Stomach smooth muscle (tissue), 2 donors: ENCODE results near the gene HK2.

Experiments used
- H3K27ac ChIP-seq: one replicate; pipeline ENCODE4 v1.7.0; 2013; ENCODE audit warnings: mild to moderate bottlenecking, low read length, inconsistent platforms
- H3K27me3 ChIP-seq, 2 donors: one replicate each; pipeline ENCODE4 v1.7.0; 2013; ENCODE audit warnings: low read length in 2 of 2; ENCODE audit not compliant: insufficient read depth in 2 of 2, control insufficient read depth in 1 of 2
- H3K36me3 ChIP-seq, 2 donors: one replicate each; pipeline ENCODE4 v1.7.0; 2013; ENCODE audit warnings: low read length in 2 of 2; ENCODE audit not compliant: control insufficient read depth in 2 of 2, insufficient read depth in 2 of 2
- H3K4me1 ChIP-seq: one replicate; pipeline ENCODE4 v1.7.0; 2013; ENCODE audit warnings: low read length; ENCODE audit not compliant: control insufficient read depth, insufficient read depth
- H3K4me3 ChIP-seq, 2 donors: one replicate each; pipeline ENCODE4 v1.7.0; 2013; ENCODE audit warnings: low read length in 2 of 2
- H3K9ac ChIP-seq, 2 donors: one replicate each; pipeline ENCODE4 v1.7.0; 2013; ENCODE audit warnings: low read length in 2 of 2, mild to moderate bottlenecking in 1 of 2
- H3K9me3 ChIP-seq, 2 donors: one replicate each; pipeline ENCODE4 v1.7.0; 2013; ENCODE audit warnings: low read length in 2 of 2; ENCODE audit not compliant: control insufficient read depth in 2 of 2
- donor health status: healthy.
- donor health status: Pancreatic carcinoma.

HK2 gene

GRCh38 chr2:74869517-74869916 is 35.6 kb downstream of the HK2 start:
- no peak overlapping the region for H3K27ac ChIP-seq
- H3K36me3 ChIP-seq, result no peaks in the 10 kb centered on the region
- H3K9ac ChIP-seq, result no peak overlapping the region
- H3K4me1 ChIP-seq, result peaks cover 8% of the 10 kb centered on the region
- H3K9me3 ChIP-seq, result no peaks in the 10 kb centered on the region
- H3K4me3 ChIP-seq, result no peak overlapping the region
- H3K27me3 ChIP-seq, result no peaks in the 10 kb centered on the region

DNA sequence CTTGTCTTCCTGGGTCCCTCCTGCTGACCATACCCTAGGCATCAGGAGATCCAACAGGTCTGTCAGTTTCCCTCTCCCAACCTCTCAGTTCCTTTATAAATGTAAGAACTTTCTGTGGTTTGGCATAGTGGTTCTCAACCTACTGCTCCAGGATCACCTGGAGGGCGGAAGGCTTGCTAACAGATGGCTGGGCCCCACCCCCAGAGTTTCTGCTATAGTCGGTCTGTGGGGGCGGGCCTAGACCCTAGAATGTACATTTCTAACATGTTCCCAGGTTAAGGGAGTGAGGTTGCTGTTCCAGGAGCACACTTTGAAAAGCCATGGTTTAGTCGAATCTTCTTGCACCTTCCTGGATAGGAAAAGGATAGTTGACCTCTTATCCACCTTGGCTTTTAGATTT is 37.0 kb downstream of the HK2 start:
- no peaks in the 10 kb centered on the region for H3K36me3 ChIP-seq
- H3K27ac ChIP-seq, result no peak overlapping the region
- peaks cover 9% of the 10 kb centered on the region for H3K4me1 ChIP-seq
- no peaks in the 10 kb centered on the region for H3K9me3 ChIP-seq
- H3K4me3 ChIP-seq, result no peak overlapping the region
- no peak overlapping the region for H3K9ac ChIP-seq
- no peaks in the 10 kb centered on the region for H3K27me3 ChIP-seq

DNA sequence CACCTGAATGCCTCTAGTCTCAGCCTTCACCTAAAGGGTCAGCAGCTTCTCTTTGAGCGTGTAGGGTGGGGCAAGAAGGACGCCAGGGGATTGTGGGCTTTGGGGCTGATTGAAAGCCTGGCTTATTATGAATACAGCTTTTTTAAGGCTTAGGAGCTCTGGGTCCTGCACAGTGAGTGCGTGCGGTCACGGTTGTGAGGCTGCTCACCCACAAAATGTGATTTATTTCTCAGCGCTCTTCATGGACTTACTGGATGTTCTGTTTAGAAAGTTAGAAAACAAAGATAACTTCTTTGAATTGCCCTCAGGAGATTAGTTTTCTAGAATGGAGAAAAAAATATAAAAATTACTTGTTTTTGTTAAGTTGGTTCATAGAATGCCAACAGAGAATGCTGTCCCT is 37.5 kb downstream of the HK2 start:
- no peak overlapping the region for H3K4me3 ChIP-seq
- H3K9me3 ChIP-seq, result no peaks in the 10 kb centered on the region
- H3K9ac ChIP-seq, result no peak overlapping the region
- no peak overlapping the region for H3K27ac ChIP-seq
- peaks cover 12% of the 10 kb centered on the region for H3K4me1 ChIP-seq
- H3K27me3 ChIP-seq, result no peaks in the 10 kb centered on the region
- H3K36me3 ChIP-seq, result no peaks in the 10 kb centered on the region

DNA sequence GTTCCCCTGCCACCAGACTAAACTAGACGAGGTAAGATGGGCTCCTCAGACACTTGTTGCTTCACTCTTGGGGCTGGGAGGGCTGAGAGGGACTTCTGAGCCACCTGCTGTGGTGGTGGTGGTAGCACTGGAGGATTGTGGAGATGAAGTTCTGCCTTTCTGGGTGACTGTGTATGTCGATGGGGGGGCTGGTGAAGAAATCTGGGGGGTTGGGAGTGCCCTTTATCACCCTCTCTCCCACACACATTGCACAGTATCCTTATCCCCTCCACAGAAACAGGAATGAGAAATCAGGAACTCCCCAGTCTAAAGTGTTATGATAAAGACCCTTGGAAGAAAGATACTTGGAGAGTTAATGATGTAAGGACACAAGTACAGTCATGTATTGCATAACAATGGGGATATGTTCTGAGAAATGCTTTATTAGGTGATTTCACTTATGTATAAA is 38.5 kb downstream of the HK2 start:
- no peaks in the 10 kb centered on the region for H3K27me3 ChIP-seq
- H3K36me3 ChIP-seq, result peaks cover 0 to 2% of the 10 kb centered on the region in 2 donors
- no peaks in the 10 kb centered on the region for H3K9me3 ChIP-seq
- H3K9ac ChIP-seq, result no peak overlapping the region
- H3K4me1 ChIP-seq, result peaks cover 12% of the 10 kb centered on the region
- H3K27ac ChIP-seq, result no peak overlapping the region
- H3K4me3 ChIP-seq, result no peak overlapping the region

- H3K9ac ChIP-seq, result no peak overlapping the region
- no peak overlapping the region for H3K27ac ChIP-seq
Measured at GRCh38 chr2:74873012-74873665, 39.2 kb downstream of the HK2 start.

DNA sequence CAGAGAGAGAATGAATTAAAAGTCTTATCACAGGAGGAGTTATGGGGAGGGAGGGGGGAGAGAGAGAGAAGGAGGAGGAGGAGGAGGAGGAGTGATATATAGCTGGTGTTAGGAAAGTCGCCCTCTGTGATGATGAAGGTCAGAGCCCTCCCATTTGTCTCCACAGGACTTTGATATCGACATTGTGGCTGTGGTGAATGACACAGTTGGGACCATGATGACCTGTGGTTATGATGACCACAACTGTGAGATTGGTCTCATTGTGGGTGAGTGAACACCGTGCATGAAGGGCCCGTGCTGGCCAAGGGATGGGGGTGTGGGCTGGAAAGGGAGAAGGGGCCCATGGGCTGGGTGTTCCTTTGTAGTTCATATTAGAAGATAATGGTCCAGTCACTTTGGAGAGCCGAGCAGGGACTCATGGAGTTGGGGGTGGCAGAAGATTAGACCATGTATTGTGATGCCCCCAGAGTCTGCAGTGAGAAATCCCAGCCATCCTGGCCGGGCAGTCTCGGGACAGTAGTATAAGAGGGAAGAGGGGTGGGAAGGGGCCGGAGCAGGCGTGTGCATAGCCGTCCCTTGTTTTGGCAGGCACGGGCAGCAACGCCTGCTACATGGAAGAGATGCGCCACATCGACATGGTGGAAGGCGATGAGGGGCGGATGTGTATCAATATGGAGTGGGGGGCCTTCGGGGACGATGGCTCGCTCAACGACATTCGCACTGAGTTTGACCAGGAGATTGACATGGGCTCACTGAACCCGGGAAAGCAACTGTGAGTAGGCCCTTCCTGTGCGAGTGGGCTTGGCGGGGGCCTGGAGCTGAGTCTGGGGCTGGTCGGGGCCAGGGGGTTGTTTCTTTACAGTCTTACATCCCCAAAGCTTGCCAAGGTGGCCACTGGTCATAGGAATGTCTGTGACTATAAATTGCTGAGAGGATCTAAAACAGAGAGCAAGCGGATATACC is 40.0 kb downstream of the HK2 start:
- no peaks in the 10 kb centered on the region for H3K9me3 ChIP-seq
- H3K27ac ChIP-seq, result no peak overlapping the region
- no peak overlapping the region for H3K4me3 ChIP-seq
- H3K9ac ChIP-seq, result no peak overlapping the region
- H3K4me1 ChIP-seq, result peaks cover 3% of the 10 kb centered on the region
- no peaks in the 10 kb centered on the region for H3K27me3 ChIP-seq
- H3K36me3 ChIP-seq, result peaks cover 0 to 10% of the 10 kb centered on the region in 2 donors

More at GRCh38 chr2:74873012-74873665, 39.2 kb downstream of the HK2 start:
- no peaks in the 10 kb centered on the region for H3K27me3 ChIP-seq
- no peak overlapping the region for H3K4me3 ChIP-seq
- H3K9me3 ChIP-seq, result no peaks in the 10 kb centered on the region
- H3K36me3 ChIP-seq, result peaks cover 0 to 6% of the 10 kb centered on the region in 2 donors
- peaks cover 5% of the 10 kb centered on the region for H3K4me1 ChIP-seq

GRCh38 chr2:74876081-74876886 is 42.4 kb downstream of the HK2 start:
- Histone ChIP-seq H3K9ac (no peak overlapping the region), H3K4me1 (peaks cover 3% of the 10 kb centered on the region), H3K36me3 (peaks cover 0 to 19% of the 10 kb centered on the region in 2 donors), H3K4me3 (no peak overlapping the region), H3K27me3 (no peaks in the 10 kb centered on the region), H3K27ac (no peak overlapping the region), H3K9me3 (no peaks in the 10 kb centered on the region)

- no peaks in the 10 kb centered on the region for H3K27me3 ChIP-seq
- no peak overlapping the region for H3K4me3 ChIP-seq
- peaks cover 3% of the 10 kb centered on the region for H3K4me1 ChIP-seq
- no peak overlapping the region for H3K9ac ChIP-seq
- no peaks in the 10 kb centered on the region for H3K9me3 ChIP-seq
- no peak overlapping the region for H3K27ac ChIP-seq
- peaks cover 0 to 19% of the 10 kb centered on the region in 2 donors for H3K36me3 ChIP-seq
Measured at GRCh38 chr2:74877376-74877775, 43.4 kb downstream of the HK2 start.

DNA sequence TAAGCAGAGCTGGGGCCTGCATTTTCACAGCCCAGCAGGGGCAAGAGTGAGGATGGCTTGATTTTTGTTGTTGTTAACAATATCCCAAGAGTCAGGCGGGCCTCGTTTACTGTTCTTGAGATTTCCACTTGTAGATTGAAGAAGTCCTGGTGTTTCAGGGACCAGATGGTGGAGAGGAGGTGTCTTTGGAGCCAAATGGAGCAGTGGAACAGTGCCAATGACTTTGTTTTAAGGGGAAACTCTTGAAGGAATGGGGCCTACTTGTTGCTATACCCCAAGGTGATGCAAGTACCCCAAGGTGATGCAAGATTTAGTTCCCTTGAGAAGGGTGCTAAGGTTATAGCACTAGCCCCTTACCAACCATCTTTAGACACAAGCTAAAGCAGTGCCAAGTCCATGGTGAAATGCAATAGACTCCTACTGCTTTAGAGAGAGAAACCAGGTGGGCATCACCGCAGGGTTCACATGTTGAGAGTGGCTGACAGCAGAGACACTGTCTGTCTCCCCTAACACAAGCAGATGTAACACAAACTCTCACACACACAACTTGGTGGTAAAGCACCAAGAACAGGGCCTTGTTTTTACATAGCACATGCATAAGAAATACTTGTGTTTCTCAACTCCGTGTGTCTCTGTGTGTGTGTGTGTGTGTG is 44.0 kb downstream of the HK2 start:
- no peak overlapping the region for H3K27ac ChIP-seq
- no peak overlapping the region for H3K4me3 ChIP-seq
- H3K27me3 ChIP-seq, result no peaks in the 10 kb centered on the region
- H3K4me1 ChIP-seq, result peaks cover 3% of the 10 kb centered on the region
- H3K36me3 ChIP-seq, result peaks cover 0 to 21% of the 10 kb centered on the region in 2 donors
- no peak overlapping the region for H3K9ac ChIP-seq
- no peaks in the 10 kb centered on the region for H3K9me3 ChIP-seq

GRCh38 chr2:74878551-74878950 is 44.6 kb downstream of the HK2 start:
- no peak overlapping the region for H3K27ac ChIP-seq
- H3K4me1 ChIP-seq, result peaks cover 3% of the 10 kb centered on the region
- peaks cover 0 to 23% of the 10 kb centered on the region in 2 donors for H3K36me3 ChIP-seq
- no peak overlapping the region for H3K9ac ChIP-seq
- no peaks in the 10 kb centered on the region for H3K27me3 ChIP-seq
- no peak overlapping the region for H3K4me3 ChIP-seq
- H3K9me3 ChIP-seq, result no peaks in the 10 kb centered on the region
